H1 (cell line): ENCODE measurements around the gene C3AR1. TPM values are rescaled to one million over a fixed set of nuclear protein-coding genes. Genes with fewer than 3 reads are reported as not detected.

Source experiments
- CTCF ChIA-PET: fragments of 300-600 bp; sonication (Branson Sonifier 250); formaldehyde crosslinking; loops from one replicate; lab custom pipeline; 2021; ENCODE audit not compliant: partially characterized antibody; lab: Charles Lee
- POLR2A ChIA-PET: fragments of 300-600 bp; sonication (Branson Sonifier 250); formaldehyde crosslinking; loops from one replicate; lab custom pipeline; 2021; ENCODE audit warnings: inconsistent platforms; ENCODE audit not compliant: partially characterized antibody; lab: Charles Lee
- DNase-seq, 2 experiments: peaks; one replicate each; pipeline versions ENCODE4 v3.0.0 to v3.0.0-alpha.2; 2010 to 2022; ENCODE audit warnings: low spot score in 2 of 2, low read depth in 1 of 2, mixed read lengths in 1 of 2
- FAIRE-seq: peaks from 2 replicates; lab custom pipeline; 2011; peaks lifted over from hg19 to GRCh38; lab: Jason Lieb, UNC
- H2AFZ ChIP-seq: 2 replicates; pipeline ENCODE4 v1.8.1; 2012; ENCODE audit warnings: low read length, inconsistent platforms
- H2AK5ac ChIP-seq: 2 replicates; pipeline ENCODE4 v1.6.1; 2013; ENCODE audit warnings: low read depth, low read length
- H2BK120ac ChIP-seq: replicated peaks from 2 replicates; pipeline ENCODE3; 2013; ENCODE audit warnings: low read depth, low read length, inconsistent platforms
- H2BK12ac ChIP-seq: 2 replicates; pipeline ENCODE4 v1.6.1; 2013; ENCODE audit warnings: low read depth, low read length
- H2BK15ac ChIP-seq: 2 replicates; pipeline ENCODE4 v1.6.1; 2013; ENCODE audit warnings: low read length
- H2BK20ac ChIP-seq: 2 replicates; pipeline ENCODE4 v1.6.1; 2013; ENCODE audit warnings: low read length
- H2BK5ac ChIP-seq: 2 replicates; pipeline ENCODE4 v1.6.1; 2013; ENCODE audit warnings: low read depth, low read length
- H3K14ac ChIP-seq: 2 replicates; pipeline ENCODE4 v1.6.1; 2013; ENCODE audit warnings: inconsistent platforms; ENCODE audit not compliant: insufficient read length
- H3K18ac ChIP-seq: 2 replicates; pipeline ENCODE4 v1.6.1; 2013; ENCODE audit warnings: low read length; ENCODE audit errors: extremely low read depth
- H3K23ac ChIP-seq: 2 replicates; pipeline ENCODE4 v1.6.1; 2013; ENCODE audit warnings: inconsistent platforms; ENCODE audit not compliant: insufficient read length
- H3K23me2 ChIP-seq: 2 replicates; pipeline ENCODE4 v1.6.1; 2013; ENCODE audit warnings: low read depth, low read length
- H3K27ac ChIP-seq: 2 replicates; pipeline ENCODE4 v1.6.1; 2011; ENCODE audit warnings: low read depth, low read length, inconsistent platforms
- H3K27me3 ChIP-seq, 4 experiments: replicated peaks in 1 of 4; 1 replicate in 1 of 4; 2 replicates in 3 of 4; pipeline versions ENCODE4 v1.6.1 to v1.8.1; 2011 to 2013; ENCODE audit warnings: low read length in 3 of 4, mild to moderate bottlenecking in 3 of 4, inconsistent platforms in 2 of 4, mixed read lengths in 2 of 4, moderate library complexity in 1 of 4; ENCODE audit not compliant: control insufficient read depth in 3 of 4, insufficient read depth in 3 of 4; ENCODE audit errors: extremely low read depth in 1 of 4
- H3K36me3 ChIP-seq, 4 experiments: 2 replicates each; pipeline versions ENCODE4 v1.6.1 to v1.8.1; 2011 to 2013; ENCODE audit warnings: mild to moderate bottlenecking in 4 of 4, low read length in 3 of 4, moderate library complexity in 2 of 4, control low read depth in 1 of 4, inconsistent platforms in 1 of 4; ENCODE audit not compliant: insufficient read depth in 4 of 4, control insufficient read depth in 2 of 4
- H3K4ac ChIP-seq: replicated peaks from 2 replicates; pipeline ENCODE3; 2013; ENCODE audit warnings: low read length, low read depth, mixed read lengths, inconsistent platforms; ENCODE audit not compliant: insufficient read length
- H3K4me1 ChIP-seq, 4 experiments: replicated peaks in 1 of 4; 1 replicate in 1 of 4; 2 replicates in 3 of 4; pipeline versions ENCODE4 v1.6.1 to v1.8.1; 2011 to 2013; ENCODE audit warnings: low read length in 3 of 4, inconsistent platforms in 2 of 4, mixed read lengths in 1 of 4; ENCODE audit not compliant: insufficient read depth in 4 of 4, control insufficient read depth in 3 of 4
- H3K4me2 ChIP-seq, 2 experiments: 2 replicates each; pipeline versions ENCODE4 v1.6.1 to v1.8.1; 2011 to 2013; ENCODE audit warnings: low read depth in 2 of 2, low read length in 2 of 2, control low read depth in 1 of 2, inconsistent platforms in 1 of 2, mild to moderate bottlenecking in 1 of 2; ENCODE audit not compliant: insufficient read depth in 1 of 2
- H3K4me3 ChIP-seq, 4 experiments: fragments of 200-600, 300-600 bp in 1 of 4; sonication (generic), shearing (Covaris generic), sonication (Bioruptor Twin) in 1 of 4; 2 replicates each; pipeline versions ENCODE4 v1.5.1 to v1.8.1; 2011 to 2016; ENCODE audit warnings: low read length in 4 of 4, low read depth in 3 of 4, control low read depth in 2 of 4, inconsistent platforms in 2 of 4, mild to moderate bottlenecking in 2 of 4, mixed read lengths in 1 of 4, moderate library complexity in 1 of 4; ENCODE audit not compliant: insufficient read depth in 2 of 4; ENCODE audit errors: extremely low read depth in 1 of 4
- H3K56ac ChIP-seq: replicated peaks from 2 replicates; pipeline ENCODE3; 2013; ENCODE audit warnings: low read depth, mild to moderate bottlenecking, mixed read lengths, low read length, inconsistent platforms; ENCODE audit not compliant: insufficient read length
- H3K79me1 ChIP-seq: 2 replicates; pipeline ENCODE4 v1.6.1; 2013; ENCODE audit warnings: low read depth, low read length, control low read depth
- H3K79me2 ChIP-seq, 2 experiments: 2 replicates each; pipeline versions ENCODE4 v1.6.1 to v1.8.1; 2012 to 2013; ENCODE audit warnings: low read length in 2 of 2, mild to moderate bottlenecking in 2 of 2, inconsistent platforms in 1 of 2; ENCODE audit not compliant: insufficient read depth in 2 of 2, control insufficient read depth in 1 of 2
- H3K9ac ChIP-seq, 4 experiments: replicated peaks in 1 of 4; 1 replicate in 1 of 4; 2 replicates in 3 of 4; pipeline versions ENCODE4 v1.6.1 to v1.8.1; 2011 to 2013; ENCODE audit warnings: low read depth in 3 of 4, low read length in 3 of 4, control low read depth in 2 of 4, mild to moderate bottlenecking in 2 of 4, moderate library complexity in 2 of 4, inconsistent platforms in 1 of 4; ENCODE audit errors: extremely low read depth in 1 of 4
- H3K9me3 ChIP-seq, 2 experiments: 2 replicates each; pipeline versions ENCODE4 v1.6.1 to v1.8.1; 2012 to 2013; ENCODE audit warnings: mild to moderate bottlenecking in 2 of 2, moderate library complexity in 2 of 2, control low read depth in 1 of 2, inconsistent platforms in 1 of 2, low read depth in 1 of 2, low read length in 1 of 2, mixed read lengths in 1 of 2; ENCODE audit not compliant: insufficient read depth in 2 of 2
- H4K20me1 ChIP-seq, 2 experiments: replicated peaks in 1 of 2; 2 replicates each; pipeline versions ENCODE3 to v1.8.1; 2011 to 2013; ENCODE audit warnings: inconsistent platforms in 2 of 2, low read length in 2 of 2, mild to moderate bottlenecking in 1 of 2; ENCODE audit not compliant: insufficient read depth in 2 of 2, control insufficient read depth in 1 of 2
- H4K5ac ChIP-seq: 2 replicates; pipeline ENCODE4 v1.6.1; 2013; ENCODE audit warnings: low read length, low read depth, mixed read lengths, inconsistent platforms; ENCODE audit not compliant: insufficient read length
- H4K8ac ChIP-seq: 2 replicates; pipeline ENCODE4 v1.8.0; 2013; ENCODE audit warnings: mild to moderate bottlenecking, moderate library complexity, low read length, inconsistent platforms; ENCODE audit not compliant: insufficient read depth; ENCODE audit errors: extremely low read depth
- H4K91ac ChIP-seq: replicated peaks from 2 replicates; pipeline ENCODE3; 2013; ENCODE audit warnings: low read length, mixed read lengths, inconsistent platforms; ENCODE audit not compliant: insufficient read length
- CBX5 ChIP-seq: fragments of 300-800, 300-1000 bp; sonication (generic); IDR thresholded peaks from 2 replicates; pipeline ENCODE4 v1.7.1; 2016; ENCODE audit warnings: antibody characterized with exemption, low read length, low read depth
- CHD2 ChIP-seq: IDR thresholded peaks from 2 replicates; pipeline ENCODE4 v1.6.1; 2012; ENCODE audit warnings: low read length, improper control_type of control experiment
- EZH2 ChIP-seq: fragments of 200-600 bp; sonication (generic); IDR thresholded peaks from 2 replicates; pipeline ENCODE4 v1.7.1; 2012; ENCODE audit warnings: low read depth, mild to moderate bottlenecking, moderate library complexity, low read length, inconsistent platforms; ENCODE audit not compliant: severe bottlenecking
- NRF1 ChIP-seq: IDR thresholded peaks from 2 replicates; pipeline ENCODE4 v1.6.1; 2011; ENCODE audit warnings: mild to moderate bottlenecking, low read depth, low read length, improper control_type of control experiment
- RBBP5 ChIP-seq: IDR thresholded peaks from 2 replicates; pipeline ENCODE4 v1.7.1; 2012; ENCODE audit warnings: low read depth, mild to moderate bottlenecking, inconsistent platforms, low read length, moderate library complexity, borderline replicate concordance
- WGBS, 2 experiments: shearing (Covaris generic) in 1 of 2; methylation state at CpG; one replicate each; pipeline versions ENCODE4 v1.1.6 to v1.1.7; 2013 to 2015; ENCODE audit warnings: low lambda C conversion rate in 2 of 2, mixed read lengths in 2 of 2, inconsistent platforms in 1 of 2, low coverage in 1 of 2, missing lambda C conversion rate in 1 of 2; ENCODE audit not compliant: insufficient replicate concordance in 2 of 2, insufficient coverage in 1 of 2, insufficient read length in 1 of 2; ENCODE audit errors: extremely low coverage in 1 of 2, missing lambda C conversion rate in 1 of 2; 5-methylcytosine and 5-hydroxymethylcytosine counted together
- polyA plus RNA-seq, 7 experiments: library from polyadenylated mRNA; depleted of rRNA in 3 of 7; stranded (reverse) in 5 of 7; unstranded in 2 of 7; fragments of >200 nt in 5 of 7; fragments of 200-250 nt in 2 of 7; gene quantifications; 1 replicate in 5 of 7; 2 replicates in 1 of 7; 4 replicates in 1 of 7; pipeline versions ENCODE4 v1.2.1 to v1.2.3, GENCODE V29; 2011 to 2013; ENCODE audit warnings: missing spikeins in 2 of 7, mixed read lengths in 2 of 7
- total RNA-seq: library from RNA; stranded (reverse); fragmentation: NEBNext Ultra II Directional; extraction: Animal tissue kit (Norgen Biotek cat#: 25700); gene quantifications from 2 replicates; pipeline ENCODE4 v1.2.1, GENCODE V29; 2021

Gene C3AR1
- total and polyA plus RNA-seq, 2 of the 8 experiments (the other 6 are each of a cell fraction or from before 2014, with no cell fraction given), result not detected

GRCh38 chr12:8014836-8015235 lies 51.3 kb downstream of the C3AR1 start:
- TF ChIP-seq CHD2, result no peak
- TF ChIP-seq RBBP5, result no peak
- no peak for TF ChIP-seq NRF1
- TF ChIP-seq CBX5, result no peak
- TF ChIP-seq EZH2, result no peak
- no peak overlapping the region for H2AK5ac ChIP-seq
- H3K4me1 ChIP-seq, result peaks cover 0 to 3% (median 0%) of the 10 kb centered on the region in 4 experiments; a peak in 1 of 7 replicates
- no peak overlapping the region for H2BK15ac ChIP-seq
- no peak overlapping the region for H3K27ac ChIP-seq
- no peaks in the 10 kb centered on the region for H4K20me1 ChIP-seq
- no peaks in the 10 kb centered on the region for H3K27me3 ChIP-seq
- H2BK20ac ChIP-seq, result no peak overlapping the region
- H3K23me2 ChIP-seq, result peaks cover 5% of the 10 kb centered on the region; the same call in 1 of the 2 replicates
- no peaks in the 10 kb centered on the region for H3K9me3 ChIP-seq
- WGBS, 2 experiments, result 91% methylated on average over 18 of the region's 18 CpGs; no CpG with 5 or more reads in 1 of the 2 experiments
- H3K36me3 ChIP-seq, result peaks cover 0 to 3% (median 0%) of the 10 kb centered on the region in 4 experiments; a peak in 4 of 8 replicates
- H3K79me2 ChIP-seq, result no peaks in the 10 kb centered on the region
- H3K79me1 ChIP-seq, result no peaks in the 10 kb centered on the region
- no peak overlapping the region for H2BK12ac ChIP-seq
- H3K4me2 ChIP-seq, result no peak overlapping the region
- no peak overlapping the region for H3K9ac ChIP-seq
- H2BK120ac ChIP-seq, result no peak overlapping the region
- no peak overlapping the region for H2AFZ ChIP-seq
- POLR2A ChIA-PET, result interaction anchor here (1.2 kb wide), 1 partner anchor 86 kb away, joined by 4 read pairs; no protein-coding TSS in a partner anchor
- H3K23ac ChIP-seq, result no peak overlapping the region
- H2BK5ac ChIP-seq, result no peak overlapping the region
- no peak overlapping the region for H3K56ac ChIP-seq
- no peak overlapping the region for H4K91ac ChIP-seq
- no peak overlapping the region for H4K5ac ChIP-seq
- no peak overlapping the region for H3K14ac ChIP-seq
- no peak overlapping the region for H3K4me3 ChIP-seq
- H3K4ac ChIP-seq, result no peak overlapping the region
- CTCF ChIA-PET, result no interaction called here
- DNase-seq (no peak), FAIRE-seq (no peak)
- no peak overlapping the region for H4K8ac ChIP-seq
- no peak overlapping the region for H3K18ac ChIP-seq
